HEK293 (cell line): ENCODE results near the gene PLEKHB2.

ENCODE experiments used
- ZNF510 ChIP-seq: fragments of 450-650 bp; formaldehyde crosslinking; IDR thresholded peaks from 2 replicates; pipeline ENCODE4 v1.5.1; 2018; ENCODE audit warnings: mild to moderate bottlenecking, missing genetic modification characterization, missing biosample characterization; ENCODE audit not compliant: insufficient replicate concordance
- TF ChIP-seq, protein P1 (sequence below): fragments of 450-650 bp; formaldehyde crosslinking; IDR thresholded peaks from 2 replicates; pipeline ENCODE4 v1.5.1; 2016; ENCODE audit warnings: missing biosample characterization, missing genetic modification characterization

DNA sequence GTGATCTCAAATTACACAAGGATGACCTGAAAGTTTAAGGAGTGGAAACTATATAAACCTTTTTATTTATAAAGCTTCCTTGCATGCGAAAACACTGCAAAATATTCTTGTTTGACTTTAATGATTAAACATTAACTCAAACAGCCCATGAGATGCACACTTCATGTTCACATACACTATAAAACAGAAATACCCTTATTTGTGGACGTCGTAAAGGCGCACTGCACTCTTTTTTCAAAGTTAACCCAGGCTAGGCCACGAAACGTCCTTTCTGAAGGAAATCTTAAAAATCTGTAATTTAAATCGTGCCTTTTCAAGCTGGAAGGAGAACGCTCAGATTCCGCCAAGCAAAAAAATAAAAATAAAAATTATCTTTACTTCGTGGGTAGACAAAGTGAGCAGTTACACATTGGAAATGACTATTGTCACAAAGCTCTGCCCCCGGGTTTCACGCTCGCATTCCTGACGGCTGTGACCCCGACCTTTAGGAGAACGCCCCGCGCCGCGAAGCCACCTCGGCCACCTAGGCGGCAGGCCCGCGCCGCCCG lies 12.6 kb upstream of the PLEKHB2 start:
- TF ChIP-seq, protein P1, sequence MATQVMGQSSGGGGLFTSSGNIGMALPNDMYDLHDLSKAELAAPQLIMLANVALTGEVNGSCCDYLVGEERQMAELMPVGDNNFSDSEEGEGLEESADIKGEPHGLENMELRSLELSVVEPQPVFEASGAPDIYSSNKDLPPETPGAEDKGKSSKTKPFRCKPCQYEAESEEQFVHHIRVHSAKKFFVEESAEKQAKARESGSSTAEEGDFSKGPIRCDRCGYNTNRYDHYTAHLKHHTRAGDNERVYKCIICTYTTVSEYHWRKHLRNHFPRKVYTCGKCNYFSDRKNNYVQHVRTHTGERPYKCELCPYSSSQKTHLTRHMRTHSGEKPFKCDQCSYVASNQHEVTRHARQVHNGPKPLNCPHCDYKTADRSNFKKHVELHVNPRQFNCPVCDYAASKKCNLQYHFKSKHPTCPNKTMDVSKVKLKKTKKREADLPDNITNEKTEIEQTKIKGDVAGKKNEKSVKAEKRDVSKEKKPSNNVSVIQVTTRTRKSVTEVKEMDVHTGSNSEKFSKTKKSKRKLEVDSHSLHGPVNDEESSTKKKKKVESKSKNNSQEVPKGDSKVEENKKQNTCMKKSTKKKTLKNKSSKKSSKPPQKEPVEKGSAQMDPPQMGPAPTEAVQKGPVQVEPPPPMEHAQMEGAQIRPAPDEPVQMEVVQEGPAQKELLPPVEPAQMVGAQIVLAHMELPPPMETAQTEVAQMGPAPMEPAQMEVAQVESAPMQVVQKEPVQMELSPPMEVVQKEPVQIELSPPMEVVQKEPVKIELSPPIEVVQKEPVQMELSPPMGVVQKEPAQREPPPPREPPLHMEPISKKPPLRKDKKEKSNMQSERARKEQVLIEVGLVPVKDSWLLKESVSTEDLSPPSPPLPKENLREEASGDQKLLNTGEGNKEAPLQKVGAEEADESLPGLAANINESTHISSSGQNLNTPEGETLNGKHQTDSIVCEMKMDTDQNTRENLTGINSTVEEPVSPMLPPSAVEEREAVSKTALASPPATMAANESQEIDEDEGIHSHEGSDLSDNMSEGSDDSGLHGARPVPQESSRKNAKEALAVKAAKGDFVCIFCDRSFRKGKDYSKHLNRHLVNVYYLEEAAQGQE (tag by site-specific recombination), result no peak
- no peak for TF ChIP-seq ZNF510 (tag by site-specific recombination)
